Endothelial cell (in vitro differentiated cells): Measurements from ENCODE around the gene GPR180. TPM values are rescaled to one million over a fixed set of nuclear protein-coding genes. Genes with fewer than 3 reads are reported as not detected.

Source experiments
- DNase-seq: peaks from one replicate; pipeline ENCODE4 v3.0.0; 2021; ENCODE audit warnings: low spot score
- H3K27ac Mint-ChIP-seq: one replicate; pipeline ENCODE4 v1.8.0; 2021; ENCODE audit warnings: mixed read lengths, inconsistent platforms; ENCODE audit not compliant: unreplicated experiment
- H3K27me3 Mint-ChIP-seq: one replicate; pipeline ENCODE4 v1.8.0; 2021; ENCODE audit warnings: mild to moderate bottlenecking, moderate library complexity, mixed read lengths, inconsistent platforms; ENCODE audit not compliant: unreplicated experiment
- H3K36me3 Mint-ChIP-seq: one replicate; pipeline ENCODE4 v1.8.0; 2021; ENCODE audit warnings: mild to moderate bottlenecking, low read depth, mixed read lengths, inconsistent platforms; ENCODE audit not compliant: unreplicated experiment
- H3K4me1 Mint-ChIP-seq: one replicate; pipeline ENCODE4 v1.8.0; 2021; ENCODE audit warnings: mild to moderate bottlenecking, mixed read lengths, inconsistent platforms; ENCODE audit not compliant: unreplicated experiment
- H3K4me3 Mint-ChIP-seq: one replicate; pipeline ENCODE4 v1.8.0; 2021; ENCODE audit warnings: mild to moderate bottlenecking, mixed read lengths, inconsistent platforms; ENCODE audit not compliant: unreplicated experiment
- H3K9me3 Mint-ChIP-seq: one replicate; pipeline ENCODE4 v1.8.0; 2021; ENCODE audit warnings: mixed read lengths, inconsistent platforms; ENCODE audit not compliant: unreplicated experiment
- CTCF ChIP-seq: fragments of 200-600 bp; sonication (generic); IDR thresholded peaks from one replicate; pipeline ENCODE4 v1.5.0; 2021; ENCODE audit warnings: antibody characterized with exemption; ENCODE audit not compliant: unreplicated experiment
- total RNA-seq: library from RNA; stranded (reverse); fragmentation: NEBNext Ultra II Directional; extraction: Animal tissue kit (Norgen Biotek cat#: 25700); gene quantifications from one replicate; pipeline ENCODE4 v1.2.1, GENCODE V29; 2021; ENCODE audit not compliant: unreplicated experiment

GPR180 gene
- total RNA-seq, 1 donor from 2014 or later: 3.6 TPM

- TF ChIP-seq CTCF: no peak
- Mint-ChIP-seq H3K27me3 (no peaks in the 10 kb centered on the region), H3K27ac (no peak overlapping the region), H3K9me3 (no peaks in the 10 kb centered on the region), H3K4me3 (no peak overlapping the region), H3K4me1 (peaks cover 10% of the 10 kb centered on the region), H3K36me3 (no peaks in the 10 kb centered on the region)
- DNase-seq: no peak
Measured at GRCh38 chr13:94662274-94662945, 60.8 kb downstream of the GPR180 start.

GRCh38 chr13:94664889-94665288, 63.2 kb downstream of the GPR180 start:
- H3K27ac Mint-ChIP-seq: no peak overlapping the region
- H3K4me3 Mint-ChIP-seq: no peak overlapping the region
- TF ChIP-seq CTCF: no peak
- no peaks in the 10 kb centered on the region for H3K9me3 Mint-ChIP-seq
- no peak for DNase-seq
- H3K27me3 Mint-ChIP-seq: peaks cover 1% of the 10 kb centered on the region
- H3K36me3 Mint-ChIP-seq: no peaks in the 10 kb centered on the region
- H3K4me1 Mint-ChIP-seq: peaks cover 2% of the 10 kb centered on the region

GRCh38 chr13:94666065-94666464, 64.4 kb downstream of the GPR180 start:
- Mint-ChIP-seq H3K27me3 (peaks cover 1% of the 10 kb centered on the region), H3K9me3 (no peaks in the 10 kb centered on the region), H3K4me1 (no peaks in the 10 kb centered on the region), H3K4me3 (no peak overlapping the region), H3K27ac (no peak overlapping the region), H3K36me3 (no peaks in the 10 kb centered on the region)
- no peak for TF ChIP-seq CTCF
- no peak for DNase-seq

- no peaks in the 10 kb centered on the region for H3K4me1 Mint-ChIP-seq
- H3K27me3 Mint-ChIP-seq: peaks cover 1% of the 10 kb centered on the region
- TF ChIP-seq CTCF: no peak
- H3K36me3 Mint-ChIP-seq: no peaks in the 10 kb centered on the region
- H3K9me3 Mint-ChIP-seq: no peaks in the 10 kb centered on the region
- H3K27ac Mint-ChIP-seq: no peak overlapping the region
- no peak for DNase-seq
- no peak overlapping the region for H3K4me3 Mint-ChIP-seq
Measured at GRCh38 chr13:94667190-94667589, 65.5 kb downstream of the GPR180 start.

GRCh38 chr13:94672400-94672799, 70.7 kb downstream of the GPR180 start:
- H3K36me3 Mint-ChIP-seq: no peaks in the 10 kb centered on the region
- DNase-seq: no peak
- TF ChIP-seq CTCF: no peak
- H3K27me3 Mint-ChIP-seq: peaks cover 3% of the 10 kb centered on the region
- H3K27ac Mint-ChIP-seq: no peak overlapping the region
- H3K4me1 Mint-ChIP-seq: no peaks in the 10 kb centered on the region
- H3K9me3 Mint-ChIP-seq: no peaks in the 10 kb centered on the region
- no peak overlapping the region for H3K4me3 Mint-ChIP-seq
